Loucy (cell line): ENCODE results near the gene TBC1D12.

Experiments used
- H2AFZ ChIP-seq: fragments of 200-600 bp; sonication (generic); 2 replicates; pipeline ENCODE4 v1.6.0; 2016; ENCODE audit warnings: antibody characterized with exemption, mild to moderate bottlenecking, low read length, moderate library complexity
- H3F3A ChIP-seq: fragments of 200-600 bp; 2 replicates; pipeline ENCODE4 v1.6.0; 2016; ENCODE audit warnings: antibody characterized with exemption, low read depth, mild to moderate bottlenecking
- H3K27me3 ChIP-seq: fragments of 200-600 bp; sonication (generic); 2 replicates; pipeline ENCODE4 v1.6.1; 2014; ENCODE audit warnings: low read length, mild to moderate bottlenecking; ENCODE audit not compliant: insufficient read depth, poor library complexity, severe bottlenecking
- H3K36me3 ChIP-seq: fragments of 200-600 bp; sonication (generic); 2 replicates; pipeline ENCODE4 v1.6.1; 2016; ENCODE audit warnings: low read length; ENCODE audit not compliant: insufficient read depth
- H3K4me1 ChIP-seq: fragments of 200-600 bp; sonication (generic); 2 replicates; pipeline ENCODE4 v1.5.1; 2014; ENCODE audit warnings: low read length, mild to moderate bottlenecking; ENCODE audit not compliant: insufficient read depth, poor library complexity, severe bottlenecking
- H3K4me2 ChIP-seq: fragments of 200-600 bp; sonication (generic); 2 replicates; pipeline ENCODE4 v1.6.0; 2014; ENCODE audit warnings: antibody characterized with exemption, low read length, low read depth, mild to moderate bottlenecking; ENCODE audit not compliant: poor library complexity, severe bottlenecking
- H3K4me3 ChIP-seq: fragments of 200-600 bp; sonication (generic); 2 replicates; pipeline ENCODE4 v1.5.1; 2014; ENCODE audit warnings: low read length, mild to moderate bottlenecking, mixed read lengths; ENCODE audit not compliant: poor library complexity, severe bottlenecking
- H3K79me2 ChIP-seq: fragments of 200-600 bp; sonication (generic); 2 replicates; pipeline ENCODE4 v1.6.1; 2014; ENCODE audit warnings: low read length; ENCODE audit not compliant: insufficient read depth
- H3K9ac ChIP-seq: fragments of 200-600 bp; sonication (generic); 2 replicates; pipeline ENCODE4 v1.6.0; 2014; ENCODE audit warnings: mild to moderate bottlenecking, low read depth, low read length, moderate library complexity; ENCODE audit not compliant: poor library complexity, severe bottlenecking
- H3K9me2 ChIP-seq: fragments of 200-600 bp; sonication (generic); replicated peaks from 2 replicates; pipeline ENCODE4 v1.6.1; 2016; ENCODE audit warnings: low read depth, low read length, mixed read lengths
- H3K9me3 ChIP-seq: fragments of 200-600 bp; sonication (generic); 2 replicates; pipeline ENCODE4 v1.6.1; 2014; ENCODE audit warnings: mild to moderate bottlenecking, antibody characterized with exemption, low read length, low read depth; ENCODE audit not compliant: insufficient read depth
- H4K20me1 ChIP-seq: fragments of 200-600 bp; sonication (generic); 2 replicates; pipeline ENCODE4 v1.6.0; 2014; ENCODE audit warnings: antibody characterized with exemption, low read length, mild to moderate bottlenecking; ENCODE audit not compliant: insufficient read depth, poor library complexity, severe bottlenecking
- CTCF ChIP-seq: fragments of 200-600 bp; sonication (generic); conservative IDR thresholded peaks from 2 replicates; pipeline ENCODE4 v1.5.1; 2014; ENCODE audit warnings: mild to moderate bottlenecking, antibody characterized with exemption, low read length
- EZH2phosphoT487 ChIP-seq: fragments of 200-600 bp; IDR thresholded peaks from 2 replicates; pipeline ENCODE4 v1.6.1; 2018; ENCODE audit warnings: antibody characterized with exemption, mild to moderate bottlenecking, moderate library complexity, borderline replicate concordance

The TBC1D12 gene

GRCh38 chr10:94409021-94409657 lies 6.8 kb downstream of the TBC1D12 start:
- H3K9ac ChIP-seq: no peak overlapping the region
- no peak overlapping the region for H3K4me3 ChIP-seq
- H3K79me2 ChIP-seq: no peaks in the 10 kb centered on the region
- TF ChIP-seq CTCF (no peak), EZH2phosphoT487 (no peak)
- H3K4me2 ChIP-seq: no peak overlapping the region
- no peaks in the 10 kb centered on the region for H3K27me3 ChIP-seq
- H2AFZ ChIP-seq: no peak overlapping the region
- no peaks in the 10 kb centered on the region for H3K9me3 ChIP-seq
- H3K9me2 ChIP-seq: no peaks in the 10 kb centered on the region
- H4K20me1 ChIP-seq: no peaks in the 10 kb centered on the region
- no peaks in the 10 kb centered on the region for H3K36me3 ChIP-seq
- no peaks in the 10 kb centered on the region for H3F3A ChIP-seq
- no peaks in the 10 kb centered on the region for H3K4me1 ChIP-seq

DNA sequence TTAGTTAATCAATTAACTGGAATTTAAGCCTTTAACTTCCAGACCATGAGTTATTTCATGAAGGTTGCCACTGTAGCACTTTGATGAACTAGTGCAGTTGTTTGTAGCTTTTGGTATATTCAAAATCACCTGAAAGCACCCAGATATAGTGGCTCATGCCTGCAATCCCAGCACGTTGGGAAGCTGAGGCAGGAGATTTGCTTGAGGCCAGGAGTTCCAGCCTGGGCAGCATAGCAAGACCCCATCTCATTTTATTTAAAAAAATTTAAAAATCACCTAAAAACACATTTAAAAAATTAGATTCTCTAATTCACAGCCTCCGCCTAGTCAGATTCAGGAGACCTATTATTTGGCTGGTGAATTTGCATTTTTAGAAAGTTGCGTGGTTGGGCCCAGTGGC lies 9.0 kb downstream of the TBC1D12 start:
- no peaks in the 10 kb centered on the region for H3F3A ChIP-seq
- no peaks in the 10 kb centered on the region for H3K4me1 ChIP-seq
- H3K9me2 ChIP-seq: no peaks in the 10 kb centered on the region
- H3K9me3 ChIP-seq: no peaks in the 10 kb centered on the region
- no peak for TF ChIP-seq EZH2phosphoT487
- TF ChIP-seq CTCF: no peak
- H2AFZ ChIP-seq: no peak overlapping the region
- no peaks in the 10 kb centered on the region for H4K20me1 ChIP-seq
- H3K27me3 ChIP-seq: no peaks in the 10 kb centered on the region
- H3K36me3 ChIP-seq: no peaks in the 10 kb centered on the region
- H3K79me2 ChIP-seq: no peaks in the 10 kb centered on the region
- no peak overlapping the region for H3K4me3 ChIP-seq
- no peak overlapping the region for H3K9ac ChIP-seq
- H3K4me2 ChIP-seq: no peak overlapping the region

GRCh38 chr10:94412449-94412848 lies 10.1 kb downstream of the TBC1D12 start:
- Histone ChIP-seq H3K36me3 (no peaks in the 10 kb centered on the region), H4K20me1 (no peaks in the 10 kb centered on the region), H3K4me1 (no peaks in the 10 kb centered on the region), H3F3A (no peaks in the 10 kb centered on the region), H3K9me2 (no peaks in the 10 kb centered on the region), H3K9ac (no peak overlapping the region), H3K4me3 (no peak overlapping the region), H3K9me3 (no peaks in the 10 kb centered on the region), H3K27me3 (no peaks in the 10 kb centered on the region), H3K79me2 (no peaks in the 10 kb centered on the region), H2AFZ (no peak overlapping the region), H3K4me2 (no peak overlapping the region)
- TF ChIP-seq EZH2phosphoT487: no peak
- no peak for TF ChIP-seq CTCF
